ENCODE measurements around the gene MLLT6. TPM values are rescaled to one million over a fixed set of nuclear protein-coding genes. Genes with fewer than 3 reads are reported as not detected.

MLLT6 gene
- total and polyA plus RNA-seq, 2 of the 13 experiments (the other 11 are each of a cell fraction or from before 2014, with no cell fraction given), result 50.7 to 69.5 TPM

DNA sequence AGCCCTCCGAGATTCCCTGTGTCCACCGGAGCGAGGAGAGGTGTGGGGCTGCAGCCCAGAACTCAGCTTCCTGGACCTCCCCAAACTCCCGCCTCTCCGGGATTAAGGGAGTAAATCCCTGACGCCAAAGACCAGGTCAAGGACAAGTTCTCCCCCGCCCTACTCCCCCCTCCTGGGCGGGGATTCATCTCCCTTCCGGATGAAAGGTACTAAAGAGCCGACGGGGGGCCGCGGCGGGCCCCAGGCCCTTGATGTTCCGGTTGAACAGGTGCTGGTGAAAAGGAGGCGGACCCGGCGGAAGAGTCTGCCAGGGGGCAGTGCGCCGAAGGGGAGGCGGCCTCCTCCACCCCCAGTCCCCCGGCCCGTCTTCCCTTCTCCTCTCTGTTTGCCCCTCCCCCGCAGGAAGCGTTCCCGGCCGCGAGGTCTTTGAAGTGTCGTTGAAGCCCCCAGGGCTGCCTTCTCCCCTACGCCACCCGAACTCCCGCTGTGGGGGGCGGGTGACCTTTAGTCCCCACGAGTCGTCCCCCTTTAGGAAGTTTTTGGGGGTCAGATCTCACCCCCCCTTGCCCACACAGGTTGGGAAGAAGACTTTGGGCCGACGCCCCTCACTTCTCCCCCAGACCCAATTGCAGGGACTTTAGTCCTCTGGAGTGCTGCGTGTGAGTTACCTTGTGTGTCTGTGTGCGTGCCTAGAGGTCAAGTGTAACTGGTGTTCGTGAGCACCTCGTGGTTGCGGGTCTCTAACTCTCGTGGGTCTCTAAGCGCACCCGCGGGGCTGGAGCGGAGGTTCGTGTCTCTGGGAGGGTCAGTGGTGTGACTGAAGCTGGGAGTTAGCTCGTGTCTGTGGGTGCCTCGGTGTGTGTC is 1.1 kb upstream of the MLLT6 start (continued):
- TF ChIP-seq ZNF646 (CRISPR knock-in tag; IDR thresholded peaks at IDR 0.05), result no peak
- TF ChIP-seq NR0B2 (CRISPR knock-in tag; IDR thresholded peaks at IDR 0.05), result peak; percentile 73; the same call in 1 of the 2 replicates
- TF ChIP-seq TEAD2 (CRISPR knock-in tag; IDR thresholded peaks at IDR 0.05), result no peak
- peak; percentile 95 for TF ChIP-seq ZBTB3 (CRISPR knock-in tag; IDR thresholded peaks at IDR 0.05; ENCODE audit: borderline replicate concordance, low read depth)
- peak; percentile 99 for TF ChIP-seq MED1 (CRISPR knock-in tag; IDR thresholded peaks at IDR 0.05)
- peak; percentile 42; the same call in 1 of the 2 replicates for TF ChIP-seq SIN3B (IDR thresholded peaks at IDR 0.05; ENCODE audit: low read length)
- TF ChIP-seq ARID5B (CRISPR knock-in tag; IDR thresholded peaks at IDR 0.05), result peak; percentile 98
- TF ChIP-seq SAFB2 (CRISPR knock-in tag; IDR thresholded peaks at IDR 0.05; ENCODE audit: borderline replicate concordance, low read depth), result 0 out of 2 replicates have a peak, but pooled peaks have one; percentile 68
- TF ChIP-seq ZSCAN5A (CRISPR knock-in tag; IDR thresholded peaks at IDR 0.05; ENCODE audit: borderline replicate concordance), result peak; percentile 80
- TF ChIP-seq CENPX (CRISPR knock-in tag; IDR thresholded peaks at IDR 0.05), result no peak
- TF ChIP-seq ZNF704 (CRISPR knock-in tag; IDR thresholded peaks at IDR 0.05; ENCODE audit: borderline replicate concordance), result peak; percentile 25; the same call in 1 of the 2 replicates
- peak; percentile 3; the same call in 1 of the 2 replicates for TF ChIP-seq ZNF567 (CRISPR knock-in tag; IDR thresholded peaks at IDR 0.05; ENCODE audit: borderline replicate concordance)

Measured in HepG2 (cell line).